ENCODE measurements around the gene CEP55. TPM values are rescaled to one million over a fixed set of nuclear protein-coding genes. Genes with fewer than 3 reads are reported as not detected.

Gene CEP55
- total RNA-seq, result 1 to 10 TPM in 1 of 2 donors, under 1 TPM in 1; 0.48 to 1.1 TPM
- long read RNA-seq, donor 1, partial matches to known transcripts, result 1 of 1 reads
- long read RNA-seq, donor 1, other reads (novel, unspliced or antisense), result 0 of 1 reads
- long read RNA-seq, donor 2, result 0 reads

DNA sequence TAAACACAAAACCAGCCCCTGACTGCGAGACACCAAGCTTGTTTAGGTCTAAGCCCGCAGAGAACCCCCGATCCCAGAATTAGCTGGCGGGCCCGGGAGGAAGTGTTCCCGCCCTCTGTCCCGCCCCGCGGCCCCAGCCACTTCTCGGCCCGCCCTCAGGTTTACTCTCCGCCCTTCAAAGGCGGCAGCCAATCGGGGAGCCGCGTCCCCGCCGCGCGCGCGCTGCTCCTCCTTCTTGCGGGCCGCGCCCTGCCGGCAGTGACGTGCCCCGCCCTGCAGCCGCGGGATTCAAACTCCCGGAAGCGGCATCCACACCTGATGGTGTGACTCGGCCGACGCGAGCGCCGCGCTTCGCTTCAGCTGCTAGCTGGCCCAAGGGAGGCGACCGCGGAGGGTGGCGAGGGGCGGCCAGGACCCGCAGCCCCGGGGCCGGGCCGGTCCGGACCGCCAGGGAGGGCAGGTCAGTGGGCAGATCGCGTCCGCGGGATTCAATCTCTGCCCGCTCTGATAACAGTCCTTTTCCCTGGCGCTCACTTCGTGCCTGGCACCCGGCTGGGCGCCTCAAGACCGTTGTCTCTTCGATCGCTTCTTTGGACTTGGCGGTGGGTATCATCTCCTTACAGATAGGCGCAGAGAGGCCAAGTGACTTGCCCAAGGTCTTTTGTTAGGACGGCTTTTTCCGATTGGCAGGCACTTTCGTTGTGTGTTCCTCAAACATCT, at the start of gene CEP55:
CEP55 (plus strand) TSS at position 291 of the 720 bp plus-strand sequence. CDS start 3,440 bp downstream, outside the sequence.
- peak; percentile 98 for DNase-seq (ENCODE audit: low spot score)
- intact Hi-C loops (cut with DNase I), result no loop called here

DNA sequence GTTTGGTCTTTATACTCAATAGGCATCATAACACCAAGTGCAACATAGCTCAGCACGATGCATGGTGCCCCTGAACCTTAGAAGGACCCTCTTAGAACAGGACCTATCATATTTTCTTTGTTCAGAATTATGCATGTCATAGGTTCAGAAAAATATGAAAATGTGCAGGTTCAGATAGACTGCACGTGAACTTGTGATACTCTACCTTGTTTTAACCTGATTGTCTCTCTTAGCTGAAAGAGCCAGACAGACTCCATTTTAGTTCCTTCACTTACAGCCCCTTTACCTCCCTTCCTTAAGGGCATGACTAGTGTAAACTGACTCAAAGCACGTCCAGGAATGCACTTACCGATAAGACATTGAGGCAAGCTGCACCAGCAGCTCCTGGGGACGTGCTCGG, 49.4 kb upstream of the CEP55 start:
- no peak for DNase-seq (ENCODE audit: low spot score)
- intact Hi-C loops (cut with DNase I), result no loop called here

DNA sequence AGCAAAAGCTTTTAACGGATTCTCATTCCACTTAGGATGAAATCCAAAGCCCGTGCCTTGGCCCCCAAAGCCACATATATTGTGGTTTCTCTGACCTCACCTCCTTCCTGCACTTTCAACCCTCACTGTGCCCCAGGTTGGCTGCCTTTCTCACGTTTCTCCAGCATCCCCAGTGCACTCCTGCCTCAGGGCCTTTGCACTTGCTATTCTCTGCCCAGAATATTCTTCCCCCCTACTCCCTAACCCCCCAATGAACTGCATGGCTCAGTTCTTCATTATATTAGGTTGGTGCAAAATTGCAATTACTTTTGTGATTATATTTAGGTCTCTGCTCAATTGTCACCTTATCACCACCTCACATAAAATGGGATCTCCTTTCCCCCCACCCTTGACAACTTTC, 48.4 kb upstream of the CEP55 start:
- intact Hi-C loops (cut with DNase I), result no loop called here

DNA sequence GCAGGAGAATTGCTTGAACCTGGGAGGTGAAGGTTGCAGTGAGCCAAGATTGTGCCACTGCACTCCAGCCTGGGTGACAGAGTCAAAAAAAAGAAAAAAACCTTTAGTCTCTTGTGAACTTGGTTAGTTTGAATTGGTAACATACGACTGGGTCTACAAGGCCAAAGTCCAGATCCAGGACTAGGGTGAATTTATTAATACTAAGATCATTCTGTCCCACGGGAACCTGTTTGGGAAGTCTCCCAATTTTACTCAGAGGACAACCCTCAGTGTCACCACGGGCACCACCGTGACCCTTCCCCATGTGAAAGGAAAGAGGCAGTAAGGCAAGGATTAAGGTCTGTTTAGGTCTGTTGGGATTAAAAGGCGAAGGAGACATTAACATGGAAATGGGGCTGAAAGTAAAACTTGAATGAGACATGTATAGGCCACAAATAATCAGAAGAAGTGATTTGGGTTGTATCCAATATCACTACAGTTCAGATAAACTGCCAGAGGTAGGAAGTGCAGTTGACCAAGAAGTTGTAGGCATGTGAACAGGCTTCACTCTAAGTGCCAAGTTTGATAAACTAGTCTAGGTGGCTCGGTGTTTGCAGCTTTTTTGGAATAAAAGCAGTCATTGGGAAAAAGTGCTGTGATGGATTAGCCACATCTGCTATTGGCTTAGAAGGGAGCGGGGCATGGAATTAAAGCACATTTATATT, 45.0 kb upstream of the CEP55 start:
- no peak for DNase-seq (ENCODE audit: low spot score)

More for the DNA sequence above, 48.4 kb upstream of the CEP55 start:
- no peak for DNase-seq (ENCODE audit: low spot score)

DNA sequence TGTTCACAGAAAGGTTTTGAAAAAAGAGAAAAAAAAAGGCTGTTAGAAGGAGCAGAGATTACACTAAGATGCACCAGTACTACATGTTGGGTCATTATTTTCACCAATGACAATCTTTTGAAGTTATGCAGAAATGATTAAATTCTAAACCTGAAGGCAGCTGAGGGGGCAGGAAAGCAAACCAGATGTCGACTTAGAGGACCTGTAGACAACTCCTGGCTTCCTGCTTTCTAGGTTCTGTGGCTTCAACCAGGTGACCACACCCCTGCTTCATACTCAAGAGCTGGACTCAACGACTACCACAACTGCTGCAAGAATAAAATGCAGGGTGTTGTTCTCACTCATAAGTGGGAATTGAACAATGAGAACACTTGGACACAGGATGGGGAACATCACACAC, 44.3 kb upstream of the CEP55 start:
- intact Hi-C loops (cut with DNase I), result no loop called here
- no peak for DNase-seq (ENCODE audit: low spot score)

More for the DNA sequence above, 45.0 kb upstream of the CEP55 start:
- intact Hi-C loops (cut with DNase I), result no loop called here

DNA sequence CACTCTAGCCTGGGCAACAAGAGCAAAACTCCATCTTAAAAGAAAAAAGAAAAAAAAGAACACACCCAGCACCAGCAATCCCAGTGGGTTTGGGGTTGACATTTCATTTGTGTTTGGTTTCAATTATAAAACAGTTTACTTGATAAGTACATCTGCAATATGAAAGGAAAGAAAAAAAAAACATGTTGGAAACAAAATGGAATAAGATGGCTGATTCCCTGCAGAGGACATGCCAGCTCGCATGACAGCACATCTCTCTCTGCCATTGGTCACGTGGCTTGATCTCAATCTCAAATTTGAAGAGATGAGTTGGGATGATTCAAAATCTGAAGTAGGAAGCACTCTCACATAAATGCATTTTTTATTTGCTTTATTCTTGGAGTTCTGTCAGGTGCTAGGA, 42.3 kb upstream of the CEP55 start:
- intact Hi-C loops (cut with DNase I), result no loop called here
- no peak for DNase-seq (ENCODE audit: low spot score)

DNA sequence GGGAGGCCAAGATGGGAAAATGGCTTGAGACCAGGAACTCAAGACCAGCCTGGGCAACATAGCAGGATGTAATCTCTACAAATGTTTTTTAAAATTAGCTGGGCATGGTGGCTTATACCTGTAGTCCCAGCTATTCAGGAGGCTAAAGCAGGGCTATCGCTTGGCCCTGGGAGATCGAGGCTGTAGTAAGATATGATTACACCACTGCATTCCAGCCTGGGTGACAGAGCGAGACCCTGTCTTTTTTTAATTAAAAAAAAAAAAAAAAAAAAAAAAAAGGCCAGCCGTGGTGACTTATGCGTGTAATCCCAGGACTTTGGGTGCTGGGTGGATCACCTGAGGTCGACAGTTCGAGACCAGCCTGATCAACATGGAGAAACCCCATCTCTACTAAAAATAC, 41.7 kb upstream of the CEP55 start:
- intact Hi-C loops (cut with DNase I), result no loop called here
- DNase-seq (ENCODE audit: low spot score), result no peak

DNA sequence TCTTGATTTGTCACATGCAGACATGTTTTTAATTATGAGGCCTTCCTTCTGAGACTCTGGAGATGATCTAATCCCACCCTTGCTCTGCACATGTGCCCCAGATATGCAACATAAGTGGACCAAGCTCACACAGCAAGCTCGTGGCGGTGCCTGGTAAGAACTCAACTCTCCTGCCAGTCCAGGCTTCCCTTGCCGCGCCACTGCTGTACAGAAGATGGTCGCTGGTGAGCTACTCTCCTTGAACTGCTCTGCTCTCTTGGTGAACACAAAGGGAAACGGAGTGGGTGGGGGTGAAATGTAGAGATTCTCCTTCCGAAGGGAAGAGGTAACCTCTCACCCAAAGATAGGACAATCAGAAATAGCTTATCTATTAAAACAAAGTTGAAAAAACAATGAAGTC, 39.9 kb upstream of the CEP55 start:
- intact Hi-C loops (cut with DNase I), result no loop called here
- DNase-seq (ENCODE audit: low spot score), result no peak

DNA sequence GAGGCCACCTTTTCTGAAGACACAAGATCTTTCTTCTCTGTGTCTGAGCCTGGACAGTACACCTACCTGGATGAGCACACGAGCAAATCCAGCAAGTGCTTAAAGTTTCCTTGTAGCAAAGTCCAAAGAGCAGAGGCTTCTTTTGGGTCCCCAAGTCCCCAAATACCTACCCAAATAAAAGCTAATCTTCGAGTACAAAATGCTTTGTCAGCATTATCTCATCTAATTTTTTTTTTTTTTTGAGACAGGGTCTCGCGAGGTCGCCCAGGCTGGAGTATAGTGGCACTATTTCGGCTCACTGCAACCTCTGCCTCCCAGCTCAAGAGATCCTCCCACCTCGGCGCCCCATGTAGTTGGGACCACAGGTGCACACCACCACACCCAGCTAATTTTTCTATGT, 38.9 kb upstream of the CEP55 start:
- no peak for DNase-seq (ENCODE audit: low spot score)
- intact Hi-C loops (cut with DNase I), result no loop called here

DNA sequence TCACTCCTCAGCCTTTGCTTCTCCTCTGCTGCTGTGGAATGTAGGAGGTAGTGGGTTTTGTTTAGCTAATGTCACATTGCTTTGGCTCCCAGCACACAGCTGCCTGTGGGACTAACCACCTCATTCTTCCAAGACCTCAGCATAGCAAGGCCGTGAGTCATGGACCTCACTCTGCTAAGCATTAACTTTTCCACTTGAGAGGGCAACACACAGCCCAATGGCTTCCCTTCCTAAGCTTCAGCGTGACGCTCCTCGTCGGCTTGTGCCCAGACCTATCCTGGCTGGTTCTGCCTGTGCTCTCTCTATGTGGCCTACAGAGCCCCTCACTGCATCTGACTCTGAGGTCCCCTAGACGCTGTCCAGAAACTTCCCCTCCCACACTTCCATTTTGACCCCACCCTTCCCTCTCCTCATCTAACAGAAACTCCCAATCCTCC, 37.6 kb upstream of the CEP55 start:
- peak; percentile 89 for DNase-seq (ENCODE audit: low spot score)
- intact Hi-C loops (cut with DNase I), result no loop called here

DNA sequence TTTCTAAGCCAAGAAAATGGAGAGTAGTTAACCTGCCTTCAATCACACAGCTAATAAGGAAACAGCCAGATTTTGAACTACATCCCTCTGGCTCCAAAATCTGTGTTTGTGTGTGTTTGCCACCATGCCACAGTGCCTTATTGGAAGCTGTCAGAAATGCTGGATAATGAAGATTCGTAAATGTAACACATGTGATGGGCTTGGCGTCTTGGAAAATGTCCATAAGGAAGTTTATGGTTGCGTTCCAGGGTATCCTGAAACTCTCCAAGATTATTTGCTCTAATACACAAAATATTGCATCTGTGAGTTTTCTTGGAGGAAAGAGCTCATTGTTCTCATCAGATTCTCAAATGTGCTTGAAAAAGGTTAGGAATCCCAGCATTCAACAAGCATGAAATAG, 36.9 kb upstream of the CEP55 start:
- no peak for DNase-seq (ENCODE audit: low spot score)
- intact Hi-C loops (cut with DNase I), result no loop called here

DNA sequence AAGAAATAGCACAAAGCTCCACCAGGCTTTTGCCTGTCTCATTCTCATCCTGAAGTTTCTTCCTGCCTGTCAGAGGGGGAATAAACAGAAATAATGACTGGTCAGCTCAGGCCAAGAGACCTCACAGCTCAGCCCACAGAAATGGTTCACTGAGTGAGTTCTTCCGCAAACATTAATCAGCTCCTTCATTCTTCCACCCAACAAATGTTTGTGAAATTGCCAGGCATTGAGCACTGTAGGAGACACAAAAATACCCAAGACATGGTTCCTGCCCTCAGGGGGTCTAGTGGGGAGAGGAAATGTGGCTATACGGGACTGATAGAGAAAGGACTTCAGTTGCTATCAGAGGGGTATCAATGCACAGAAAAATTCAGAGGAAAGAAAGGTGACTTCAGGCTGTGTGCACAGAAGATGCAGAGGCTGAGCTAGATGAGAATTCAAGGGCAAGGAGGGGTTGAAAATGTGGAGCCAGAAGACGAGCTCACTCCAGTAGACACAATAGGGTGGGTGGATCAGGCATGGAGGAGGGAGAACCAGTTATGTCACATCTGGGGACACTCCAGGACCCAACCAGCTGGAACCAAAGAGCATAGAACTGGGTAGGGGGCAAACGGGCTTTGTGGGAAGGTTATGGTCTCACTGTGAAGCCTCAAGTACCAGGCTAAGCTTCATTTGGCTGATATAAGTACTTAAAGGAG, 35.2 kb upstream of the CEP55 start:
- DNase-seq (ENCODE audit: low spot score), result no peak
- intact Hi-C loops (cut with DNase I), result no loop called here

DNA sequence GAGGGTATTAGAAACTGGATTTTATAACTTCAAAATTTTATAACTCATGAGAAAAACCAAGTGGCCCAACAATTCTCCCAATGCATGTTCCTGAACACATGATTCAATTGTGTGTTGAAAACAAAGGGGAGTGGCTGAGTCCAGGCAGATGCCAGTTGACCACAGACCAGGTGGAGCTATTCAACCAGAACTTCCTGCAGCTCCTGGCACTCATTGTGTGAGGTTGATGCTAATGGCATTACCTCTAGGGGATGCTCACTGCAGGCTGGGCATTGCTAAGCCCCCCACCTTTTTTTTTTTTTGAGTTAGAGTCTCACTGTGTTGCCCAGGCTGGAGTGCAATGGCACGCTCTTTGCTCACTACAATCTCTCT, 34.6 kb upstream of the CEP55 start:
- intact Hi-C loops (cut with DNase I), result no loop called here
- DNase-seq (ENCODE audit: low spot score), result no peak

DNA sequence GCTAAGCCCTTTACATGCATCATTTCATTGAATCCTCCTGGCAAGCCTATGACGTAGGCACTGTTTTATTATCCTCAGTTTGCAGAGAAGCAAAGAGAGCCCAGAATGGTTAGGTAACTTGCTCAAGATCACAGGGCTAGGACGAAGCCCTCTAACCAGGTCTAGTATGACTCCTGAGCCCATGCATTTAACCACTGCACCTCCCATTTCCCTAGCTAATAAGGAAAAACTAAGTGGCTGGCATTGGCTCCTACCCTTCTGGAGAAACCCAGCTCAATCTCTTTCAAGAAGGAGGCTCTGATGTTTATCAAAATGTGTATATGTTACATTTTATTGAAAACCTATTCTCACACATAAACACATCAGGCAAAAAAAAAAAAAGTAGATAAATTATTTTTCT, 34.0 kb upstream of the CEP55 start:
- intact Hi-C loops (cut with DNase I), result no loop called here
- no peak for DNase-seq (ENCODE audit: low spot score)

DNA sequence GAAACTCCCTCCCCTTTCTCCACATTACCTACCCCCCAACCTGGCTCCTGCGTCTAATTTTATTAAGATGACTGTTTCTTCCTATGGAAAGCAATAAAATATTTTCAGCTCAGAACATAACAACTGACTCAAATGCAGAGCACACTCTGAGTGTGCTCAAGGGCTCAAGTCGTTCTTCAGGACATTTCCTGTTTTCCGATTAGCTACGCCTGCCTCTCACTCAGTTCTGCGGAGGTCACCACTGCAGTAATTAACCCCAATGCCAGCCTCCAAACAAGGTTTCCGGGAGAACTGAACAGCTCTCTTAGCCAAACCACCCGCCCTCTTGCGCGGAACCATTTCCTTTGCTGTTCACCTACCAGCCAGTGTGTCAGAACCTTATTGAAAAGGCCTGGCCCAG, 33.5 kb upstream of the CEP55 start:
- intact Hi-C loops (cut with DNase I), result no loop called here
- peak; percentile 85 for DNase-seq (ENCODE audit: low spot score)

DNA sequence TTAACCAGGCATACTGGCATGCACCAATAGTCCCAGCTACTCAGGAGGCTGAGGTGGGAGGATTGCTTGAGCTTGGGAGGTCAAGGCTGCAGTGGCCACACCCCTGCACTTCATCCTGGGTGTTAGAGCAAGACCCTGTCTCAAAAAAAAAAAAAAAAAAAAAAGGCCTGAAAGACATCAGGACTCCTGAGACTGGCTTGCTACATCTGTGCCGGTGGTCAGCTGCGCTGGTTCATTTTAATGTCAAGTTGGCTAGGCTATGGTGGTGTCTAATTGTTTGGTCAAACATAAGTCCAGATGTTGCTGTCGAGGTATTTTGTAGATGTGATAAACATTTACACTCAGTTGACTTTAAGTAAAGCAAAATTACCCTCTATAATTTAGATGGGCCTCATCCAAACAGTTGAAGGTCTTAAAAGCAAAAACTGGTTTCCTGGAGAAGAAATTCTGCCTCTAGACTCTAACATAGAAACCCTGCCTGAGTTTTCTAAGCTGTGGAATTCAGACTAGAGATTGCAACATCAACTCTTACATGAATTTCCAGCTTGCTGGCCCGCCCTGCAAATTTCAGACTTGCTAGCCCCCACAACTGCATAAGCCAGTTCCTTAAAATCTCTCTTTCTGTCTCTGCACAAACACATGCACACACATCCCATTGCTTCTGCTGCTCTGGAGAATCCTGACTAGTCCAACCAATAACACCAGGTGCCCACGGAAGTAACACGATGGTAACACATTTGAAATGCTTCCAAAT, 32.5 kb upstream of the CEP55 start:
- intact Hi-C loops (cut with DNase I), result no loop called here
- peak; percentile 83 for DNase-seq (ENCODE audit: low spot score)

DNA sequence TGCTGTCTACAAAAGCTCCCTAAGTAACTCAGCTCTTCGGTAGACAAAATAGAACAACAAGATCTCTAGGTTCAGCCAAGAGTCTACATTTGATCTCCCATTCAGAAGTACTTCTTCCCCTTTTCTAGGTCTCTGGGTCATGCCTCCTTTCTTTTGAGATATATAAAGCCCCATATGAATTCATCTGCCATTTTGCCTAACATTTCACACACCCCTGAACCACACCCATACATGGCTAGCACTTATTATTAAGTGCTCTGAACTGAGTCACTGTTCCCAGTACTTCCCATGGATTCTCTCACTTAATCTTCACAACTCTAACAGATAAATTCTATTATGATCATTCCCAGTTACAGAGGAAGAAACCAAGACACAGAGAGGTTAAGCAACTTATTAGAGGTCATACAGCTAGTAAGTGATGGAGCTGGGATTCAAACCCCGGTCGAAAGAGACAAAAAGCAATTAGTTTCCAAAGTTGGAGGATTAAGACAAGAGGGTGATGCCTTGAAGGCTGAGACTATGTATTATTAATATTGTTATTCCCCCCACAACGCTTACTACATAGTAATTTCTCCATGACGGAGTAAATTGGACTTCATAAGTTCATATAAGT, 31.5 kb upstream of the CEP55 start:
- intact Hi-C loops (cut with DNase I), result no loop called here
- no peak for DNase-seq (ENCODE audit: low spot score)

DNA sequence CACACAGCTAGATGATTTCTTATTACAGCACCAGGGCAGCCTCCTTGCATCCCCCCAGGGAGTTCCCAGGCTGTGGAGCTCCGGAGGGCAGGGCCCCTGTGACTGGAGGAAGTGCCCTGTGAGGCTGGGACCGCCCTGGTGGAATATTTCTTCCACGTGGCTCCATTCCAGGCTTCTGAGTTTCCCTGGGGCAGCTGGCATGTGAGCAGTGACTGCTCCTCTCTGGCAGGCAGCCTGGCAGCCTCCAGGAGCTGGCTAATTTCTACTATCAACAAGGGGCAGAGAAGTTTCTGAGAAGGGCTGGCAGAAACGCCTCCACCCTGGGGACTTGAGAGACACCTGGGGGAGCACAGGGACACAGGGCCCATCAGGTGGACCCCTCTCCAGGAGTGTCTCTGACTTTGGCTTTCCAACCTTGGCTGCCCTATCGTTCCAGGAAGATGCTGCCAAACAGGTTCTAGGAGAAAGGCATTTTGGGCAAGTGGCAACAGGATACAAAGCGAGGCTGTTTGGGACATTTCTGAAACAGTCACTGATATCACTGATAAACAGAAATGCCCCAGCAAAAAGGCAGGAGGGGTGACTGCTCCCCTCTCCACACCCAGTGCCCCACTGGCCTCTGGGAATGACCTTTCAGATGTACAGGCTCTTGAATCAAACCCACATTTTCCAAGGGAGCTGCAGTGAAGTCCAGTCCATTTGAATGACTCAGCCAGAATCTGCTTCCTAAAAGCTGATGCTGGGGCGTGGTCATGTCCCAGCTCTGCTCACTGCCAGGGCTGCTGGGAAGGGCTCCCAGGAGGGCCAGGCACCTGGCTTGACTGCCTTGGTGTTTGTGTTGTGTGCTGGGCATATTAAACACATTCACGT, 30.4 kb upstream of the CEP55 start:
- DNase-seq (ENCODE audit: low spot score), result peak; percentile 93
- intact Hi-C loops (cut with DNase I), result no loop called here
